ENCODE results near the gene DPH3.

The DPH3 gene

DNA sequence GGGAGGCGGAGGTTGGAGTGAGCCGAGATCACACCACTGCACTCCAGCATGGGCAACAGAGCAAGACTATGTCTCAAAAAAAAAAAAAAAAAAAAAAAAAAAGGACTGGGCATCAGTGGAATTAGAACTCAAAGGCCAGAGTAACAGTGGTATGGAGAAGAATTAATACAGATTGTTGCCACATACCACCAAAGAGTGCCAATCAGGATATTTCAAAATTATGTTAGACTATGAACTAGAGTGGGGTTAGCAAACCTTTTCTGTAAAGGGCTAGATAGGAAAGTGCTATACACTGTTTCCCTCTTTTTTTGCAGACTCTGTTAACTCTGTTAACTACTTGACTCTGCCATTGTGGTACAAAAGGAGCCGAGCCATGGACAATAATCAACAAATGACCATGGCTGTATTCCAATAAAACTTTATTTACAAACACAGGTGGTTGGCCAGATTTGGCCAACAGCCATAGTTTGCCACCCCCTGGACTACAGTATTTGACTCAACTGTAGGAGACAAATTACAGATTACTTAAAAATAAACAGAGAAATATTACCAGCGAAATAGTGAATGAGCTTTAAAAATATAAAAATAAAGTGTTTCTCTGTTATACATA lies 28.6 kb downstream of the DPH3 start:
- POLR2A ChIA-PET = no interaction called here
- no peak for DNase-seq (ENCODE audit: extremely low spot score)
- TF ChIP-seq CTBP1 (IDR thresholded peaks at IDR 0.05; ENCODE audit: borderline replicate concordance) = no peak
- no peak for TF ChIP-seq NFRKB (IDR thresholded peaks at IDR 0.05)
- TF ChIP-seq HDGF (IDR thresholded peaks at IDR 0.05; ENCODE audit: borderline replicate concordance) = no peak
- TF ChIP-seq L3MBTL2 (conservative IDR thresholded peaks at IDR 0.05) = no peak
- no peak for TF ChIP-seq ARNT (IDR thresholded peaks at IDR 0.05)
- TF ChIP-seq ELF4 (IDR thresholded peaks at IDR 0.05) = no peak
- no peak for TF ChIP-seq ZNF384 (IDR thresholded peaks at IDR 0.05)
- TF ChIP-seq FOXM1 (IDR thresholded peaks at IDR 0.05; ENCODE audit: borderline replicate concordance) = no peak
- TF ChIP-seq BHLHE40 (IDR thresholded peaks at IDR 0.05; ENCODE audit: borderline replicate concordance) = no peak
- TF ChIP-seq TARDBP (IDR thresholded peaks at IDR 0.05) = no peak
- TF ChIP-seq SP1 (IDR thresholded peaks at IDR 0.05) = no peak
- TF ChIP-seq FOXA1 (IDR thresholded peaks at IDR 0.05) = no peak
- TF ChIP-seq, protein P1, sequence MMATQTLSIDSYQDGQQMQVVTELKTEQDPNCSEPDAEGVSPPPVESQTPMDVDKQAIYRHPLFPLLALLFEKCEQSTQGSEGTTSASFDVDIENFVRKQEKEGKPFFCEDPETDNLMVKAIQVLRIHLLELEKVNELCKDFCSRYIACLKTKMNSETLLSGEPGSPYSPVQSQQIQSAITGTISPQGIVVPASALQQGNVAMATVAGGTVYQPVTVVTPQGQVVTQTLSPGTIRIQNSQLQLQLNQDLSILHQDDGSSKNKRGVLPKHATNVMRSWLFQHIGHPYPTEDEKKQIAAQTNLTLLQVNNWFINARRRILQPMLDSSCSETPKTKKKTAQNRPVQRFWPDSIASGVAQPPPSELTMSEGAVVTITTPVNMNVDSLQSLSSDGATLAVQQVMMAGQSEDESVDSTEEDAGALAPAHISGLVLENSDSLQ (IDR thresholded peaks at IDR 0.05) = no peak
- TF ChIP-seq FOXK2 (IDR thresholded peaks at IDR 0.05) = no peak
- TF ChIP-seq LEF1 (IDR thresholded peaks at IDR 0.05; ENCODE audit: borderline replicate concordance) = no peak
- CTCF ChIA-PET = no interaction called here

DNA sequence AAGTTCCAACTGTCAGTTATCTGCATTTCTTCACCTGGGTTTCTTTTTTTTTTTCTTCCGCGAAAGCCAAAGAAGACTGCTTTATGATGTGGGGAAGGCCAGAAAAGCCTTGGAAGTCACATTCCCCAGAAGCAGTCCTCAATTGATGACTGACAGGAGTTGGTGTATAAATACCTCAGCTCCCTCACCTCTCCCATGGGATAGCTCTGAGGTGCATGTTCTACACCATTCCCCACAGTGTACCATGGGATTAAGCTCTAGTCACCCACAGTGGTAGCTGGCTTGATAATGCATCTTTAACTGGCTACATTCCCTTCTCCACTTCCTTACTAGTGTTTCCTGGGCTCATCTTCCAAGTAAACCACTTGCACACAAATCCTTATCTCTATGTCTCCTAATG lies 30.5 kb downstream of the DPH3 start:
- no peak for TF ChIP-seq LEF1 (IDR thresholded peaks at IDR 0.05; ENCODE audit: borderline replicate concordance)
- ChIA-PET CTCF (no interaction called here), POLR2A (no interaction called here)
- no peak for DNase-seq (ENCODE audit: extremely low spot score)

DNA sequence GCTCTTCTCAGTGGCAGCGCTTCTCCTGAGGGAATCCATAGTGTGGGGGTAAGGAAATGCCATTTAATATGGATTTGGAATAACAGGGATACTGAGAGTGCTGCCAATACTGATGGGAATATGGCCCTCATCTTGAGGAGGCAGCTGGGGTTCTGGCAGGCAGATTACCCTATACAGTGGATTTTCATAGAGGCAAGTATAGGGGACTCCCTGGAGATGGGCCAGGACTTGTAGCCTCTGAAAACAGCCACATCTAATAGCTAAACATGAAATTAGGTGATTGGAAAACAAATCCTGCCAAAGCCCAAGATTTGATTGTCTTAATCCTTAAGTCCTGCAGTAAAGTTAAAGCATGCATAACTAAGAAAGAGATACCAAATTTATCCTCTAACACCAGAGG lies 30.9 kb downstream of the DPH3 start:
- TF ChIP-seq ARNT (IDR thresholded peaks at IDR 0.05) (no peak), TARDBP (IDR thresholded peaks at IDR 0.05) (no peak), FOXA1 (IDR thresholded peaks at IDR 0.05) (no peak), ELF4 (IDR thresholded peaks at IDR 0.05) (no peak), NFRKB (IDR thresholded peaks at IDR 0.05) (no peak), CTBP1 (IDR thresholded peaks at IDR 0.05; ENCODE audit: borderline replicate concordance) (no peak), FOXM1 (IDR thresholded peaks at IDR 0.05; ENCODE audit: borderline replicate concordance) (no peak)
- no peak for DNase-seq (ENCODE audit: extremely low spot score)

DNA sequence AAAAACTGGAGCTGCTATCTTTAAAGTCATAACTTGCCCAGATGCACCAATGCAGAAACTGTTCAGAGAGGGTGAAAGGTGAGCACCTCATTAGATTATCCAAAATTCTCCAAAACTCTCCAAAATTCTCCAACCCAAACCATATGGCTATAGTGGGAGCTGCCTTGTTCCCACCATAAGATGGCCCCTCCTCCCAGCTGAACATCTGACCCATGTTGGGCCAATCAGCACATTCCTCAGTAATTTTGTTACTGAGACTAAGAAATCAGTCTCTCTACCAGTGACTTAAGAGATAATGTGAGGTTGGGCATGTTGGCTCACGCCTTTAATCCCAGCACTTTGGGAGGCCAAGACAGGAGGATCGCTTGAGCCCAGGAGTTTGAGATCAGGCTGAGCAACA lies 32.8 kb downstream of the DPH3 start:
- CTCF ChIA-PET = interaction anchor here (0.7 kb wide), 1 partner anchor 10 kb away, joined by 3 read pairs; no protein-coding TSS in a partner anchor
- TF ChIP-seq TARDBP (IDR thresholded peaks at IDR 0.05) (no peak), FOXM1 (IDR thresholded peaks at IDR 0.05; ENCODE audit: borderline replicate concordance) (no peak), ELF4 (IDR thresholded peaks at IDR 0.05) (no peak), SUZ12 (IDR thresholded peaks at IDR 0.05) (no peak), HDGF (IDR thresholded peaks at IDR 0.05; ENCODE audit: borderline replicate concordance) (no peak), LEF1 (IDR thresholded peaks at IDR 0.05; ENCODE audit: borderline replicate concordance) (no peak), SP1 (IDR thresholded peaks at IDR 0.05) (no peak), ZNF384 (IDR thresholded peaks at IDR 0.05) (no peak), CTBP1 (IDR thresholded peaks at IDR 0.05; ENCODE audit: borderline replicate concordance) (no peak), BHLHE40 (IDR thresholded peaks at IDR 0.05; ENCODE audit: borderline replicate concordance) (no peak), ARNT (IDR thresholded peaks at IDR 0.05) (no peak), FOXA1 (IDR thresholded peaks at IDR 0.05) (no peak), NFRKB (IDR thresholded peaks at IDR 0.05) (no peak), FOXK2 (IDR thresholded peaks at IDR 0.05) (no peak)
- TF ChIP-seq, protein P1 (IDR thresholded peaks at IDR 0.05) = no peak
- DNase-seq (ENCODE audit: extremely low spot score) = no peak
- POLR2A ChIA-PET = no interaction called here

More for the DNA sequence above, 30.9 kb downstream of the DPH3 start:
- CTCF ChIA-PET = interaction anchor here (0.6 kb wide), 1 partner anchor 206 kb away, joined by 3 read pairs; no protein-coding TSS in a partner anchor
- POLR2A ChIA-PET = no interaction called here

DNA sequence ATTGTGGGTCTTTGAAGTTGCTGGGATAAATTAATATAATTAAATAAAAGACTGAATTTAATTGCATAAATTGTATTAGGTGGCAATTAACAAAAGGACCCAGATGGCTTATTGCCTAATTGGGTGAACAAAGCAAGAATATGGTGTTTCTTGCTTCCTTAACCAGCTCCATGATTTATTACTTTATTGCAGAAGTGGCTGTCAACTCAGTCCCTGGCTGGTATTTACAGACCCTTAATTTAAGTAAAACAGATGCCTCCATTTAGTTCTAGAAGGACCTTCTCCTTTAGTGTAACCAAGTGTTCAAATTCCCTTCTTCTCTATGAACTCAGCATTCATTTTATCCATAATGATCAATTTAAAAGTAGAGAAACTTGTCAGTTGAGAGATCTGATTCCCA lies 35.1 kb downstream of the DPH3 start:
- CTCF ChIA-PET = no interaction called here
- DNase-seq (ENCODE audit: extremely low spot score) = no peak
- POLR2A ChIA-PET = no interaction called here
- no peak for TF ChIP-seq SUZ12 (IDR thresholded peaks at IDR 0.05)
- TF ChIP-seq ELF4 (IDR thresholded peaks at IDR 0.05) = no peak
- no peak for TF ChIP-seq FOXK2 (IDR thresholded peaks at IDR 0.05)
- TF ChIP-seq, protein P1 (IDR thresholded peaks at IDR 0.05) = no peak
- TF ChIP-seq FOXM1 (IDR thresholded peaks at IDR 0.05; ENCODE audit: borderline replicate concordance) = no peak
- TF ChIP-seq LEF1 (IDR thresholded peaks at IDR 0.05; ENCODE audit: borderline replicate concordance) = no peak

DNA sequence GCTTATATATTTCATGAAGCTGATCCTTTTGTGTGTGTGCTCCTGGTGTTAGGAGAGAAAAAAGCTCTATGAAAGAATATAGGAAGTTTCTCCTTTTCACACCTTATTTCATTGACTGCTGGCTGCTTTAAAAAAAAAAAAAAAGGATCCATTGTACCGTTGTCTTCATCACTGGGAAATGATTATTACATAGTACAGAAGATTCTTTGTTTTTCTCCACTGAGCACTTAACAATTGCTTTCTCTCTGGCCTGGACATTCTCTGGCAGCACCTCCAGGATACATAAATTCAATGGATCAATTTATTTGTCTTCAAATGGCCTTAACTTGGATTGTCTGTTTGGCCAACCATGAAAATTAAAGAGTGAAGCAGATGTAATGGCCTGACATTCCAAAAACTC lies 37.2 kb downstream of the DPH3 start:
- TF ChIP-seq NFRKB (IDR thresholded peaks at IDR 0.05) (no peak), ARNT (IDR thresholded peaks at IDR 0.05) (no peak), BHLHE40 (IDR thresholded peaks at IDR 0.05; ENCODE audit: borderline replicate concordance) (no peak), L3MBTL2 (conservative IDR thresholded peaks at IDR 0.05) (no peak), TARDBP (IDR thresholded peaks at IDR 0.05) (no peak), FOXA1 (IDR thresholded peaks at IDR 0.05) (no peak), ZNF384 (IDR thresholded peaks at IDR 0.05) (no peak), FOXM1 (IDR thresholded peaks at IDR 0.05; ENCODE audit: borderline replicate concordance) (no peak), ELF4 (IDR thresholded peaks at IDR 0.05) (no peak)
- no peak for DNase-seq (ENCODE audit: extremely low spot score)
- POLR2A ChIA-PET = no interaction called here
- CTCF ChIA-PET = no interaction called here

DNA sequence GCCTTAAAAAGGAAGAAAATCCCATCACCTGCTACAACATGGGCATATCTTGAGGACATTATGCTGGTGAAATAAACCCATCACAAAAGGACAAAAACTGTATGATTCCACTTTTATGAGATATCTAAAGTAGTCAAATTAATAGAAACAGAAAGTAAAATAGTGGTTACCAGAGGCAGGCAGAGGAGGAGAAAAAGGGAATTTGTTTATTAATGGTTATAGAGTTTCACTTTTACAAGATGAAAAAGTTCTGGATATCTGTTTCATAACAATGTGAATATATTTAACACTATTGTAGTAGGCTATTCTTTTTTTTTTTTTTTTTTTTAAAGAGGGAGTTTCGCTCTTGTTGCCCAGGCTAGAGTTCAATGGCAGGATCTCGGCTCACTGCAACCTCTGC lies 40.4 kb downstream of the DPH3 start:
- no peak for DNase-seq (ENCODE audit: extremely low spot score)
- ChIA-PET CTCF (no interaction called here), POLR2A (no interaction called here)

More for the DNA sequence above, 40.4 kb downstream of the DPH3 start:
- no peak for TF ChIP-seq CTBP1 (IDR thresholded peaks at IDR 0.05; ENCODE audit: borderline replicate concordance)

Measured in HEK293T (cell line).